GM12875 (cell line): ENCODE results near the gene DSC3.

ENCODE experiments used
- H3K4me3 ChIP-seq: one replicate; pipeline ENCODE4 v1.5.1; 2011; ENCODE audit warnings: low read depth, low read length, control low read depth
- CTCF ChIP-seq: IDR thresholded peaks from 2 replicates; pipeline ENCODE4 v1.5.1; 2011; ENCODE audit warnings: low read depth, mild to moderate bottlenecking, control low read depth, inconsistent platforms, low read length, moderate library complexity, borderline replicate concordance; ENCODE audit not compliant: insufficient read depth

Gene DSC3

GRCh38 chr18:31042406-31043181 lies at the start of gene DSC3:
Gene DSC3, minus strand, starts transcription at chr18:31042742. Its CDS starts 82 bp downstream, at chr18:31042660.
- no peak within 1 kb of the TSS for H3K4me3 ChIP-seq
- TF ChIP-seq CTCF, result no peak

- H3K4me3 ChIP-seq, result no peak overlapping the region
- TF ChIP-seq CTCF, result no peak
Observed at GRCh38 chr18:31091350-31091749, 48.8 kb upstream of the DSC3 start.

- TF ChIP-seq CTCF, result no peak
- no peak overlapping the region for H3K4me3 ChIP-seq
Observed at GRCh38 chr18:31088532-31088931, 46.0 kb upstream of the DSC3 start.

GRCh38 chr18:31079973-31080372 lies 37.4 kb upstream of the DSC3 start:
- no peak for TF ChIP-seq CTCF
- H3K4me3 ChIP-seq, result no peak overlapping the region

GRCh38 chr18:31077878-31078277 lies 35.3 kb upstream of the DSC3 start:
- TF ChIP-seq CTCF, result no peak

GRCh38 chr18:31072175-31072574 lies 29.6 kb upstream of the DSC3 start:
- no peak for TF ChIP-seq CTCF
- H3K4me3 ChIP-seq, result no peak overlapping the region

More at GRCh38 chr18:31077878-31078277, 35.3 kb upstream of the DSC3 start:
- no peak overlapping the region for H3K4me3 ChIP-seq

- no peak for TF ChIP-seq CTCF
- no peak overlapping the region for H3K4me3 ChIP-seq
Observed at GRCh38 chr18:31070206-31070605, 27.7 kb upstream of the DSC3 start.
